Stimulated activated naive CD8-positive, alpha-beta T cell treated with anti-CD3 and anti-CD28 coated beads, Interleukin-15, amount 100 ng/mL, for 72 hours (primary cell): ENCODE results near the gene APBA2.

Experiments
- ATAC-seq: fragments of 150-1000 bp; cut with Tn5 transposase; 2 replicates; pipeline ENCODE4 v1.10.0; 2021; ENCODE audit warnings: mild to moderate bottlenecking, moderate library complexity
- DNase-seq, 2 donors: peaks; one replicate each; pipeline ENCODE4 v3.0.0; 2021 to 2022
- H3K27ac Mint-ChIP-seq, 2 donors: one replicate each; pipeline ENCODE4 v1.8.0; 2022; ENCODE audit warnings: mild to moderate bottlenecking in 2 of 2, mixed read lengths in 2 of 2, moderate library complexity in 2 of 2
- H3K27me3 Mint-ChIP-seq: one replicate; pipeline ENCODE4 v1.8.0; 2022; ENCODE audit warnings: mixed read lengths
- H3K4me1 Mint-ChIP-seq: one replicate; pipeline ENCODE4 v1.8.0; 2022; ENCODE audit warnings: mild to moderate bottlenecking, mixed read lengths
- H3K4me3 Mint-ChIP-seq, 2 donors: one replicate each; pipeline ENCODE4 v1.8.0; 2022; ENCODE audit warnings: mild to moderate bottlenecking in 2 of 2, mixed read lengths in 2 of 2, moderate library complexity in 1 of 2
- H3K9me3 Mint-ChIP-seq, 2 donors: one replicate each; pipeline ENCODE4 v1.8.0; 2022; ENCODE audit warnings: mixed read lengths in 2 of 2

The APBA2 gene

DNA sequence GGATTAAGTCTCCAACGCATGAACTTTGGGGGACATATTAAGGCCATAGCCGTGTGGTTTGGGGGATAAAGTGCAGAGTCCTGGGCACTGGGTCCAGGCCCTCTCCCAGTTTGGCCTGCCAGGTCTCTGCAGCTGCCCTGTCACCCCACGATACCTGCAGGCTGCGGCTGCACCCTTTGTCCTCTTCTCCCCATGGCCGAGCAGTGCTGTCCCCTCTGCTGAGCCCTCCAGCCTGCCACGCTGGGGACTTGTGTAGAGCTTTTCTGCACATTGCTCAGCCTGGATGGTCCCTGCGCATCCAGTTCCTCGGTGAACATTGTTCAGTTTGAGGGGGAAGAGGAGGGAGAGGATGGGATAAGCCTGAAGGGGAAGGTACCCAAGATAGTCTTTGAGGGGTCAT lies 167.2 kb downstream of the APBA2 start:
- H3K4me3 Mint-ChIP-seq, result no peak overlapping the region
- H3K27ac Mint-ChIP-seq, result no peak overlapping the region
- H3K27me3 Mint-ChIP-seq, result no peaks in the 10 kb centered on the region
- ATAC-seq (no peak), DNase-seq (no peak)
- peaks cover 83% of the 10 kb centered on the region for H3K4me1 Mint-ChIP-seq
- H3K9me3 Mint-ChIP-seq, result peaks cover 0 to 10% of the 10 kb centered on the region in 2 donors

DNA sequence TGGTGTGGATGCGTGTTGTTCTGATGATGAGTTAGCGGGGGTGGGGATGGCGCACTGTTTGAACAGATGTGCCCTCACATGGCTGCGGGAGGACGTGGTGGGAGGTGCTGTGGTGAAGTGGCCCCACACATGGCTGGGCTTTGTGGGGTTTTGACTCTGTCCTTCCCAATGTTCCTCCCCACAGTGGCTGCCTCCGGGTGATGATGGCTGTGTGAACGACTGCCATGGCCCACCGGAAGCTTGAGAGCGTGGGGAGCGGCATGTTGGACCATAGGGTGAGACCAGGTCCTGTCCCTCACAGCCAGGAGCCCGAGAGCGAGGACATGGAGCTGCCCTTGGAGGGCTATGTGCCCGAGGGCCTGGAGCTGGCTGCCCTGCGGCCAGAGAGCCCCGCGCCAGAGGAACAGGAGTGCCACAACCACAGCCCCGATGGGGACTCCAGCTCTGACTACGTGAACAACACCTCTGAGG lies 167.9 kb downstream of the APBA2 start:
- Mint-ChIP-seq H3K4me1 (peaks cover 83% of the 10 kb centered on the region), H3K9me3 (peaks cover 0 to 10% of the 10 kb centered on the region in 2 donors), H3K27ac (no peak overlapping the region), H3K4me3 (no peak overlapping the region), H3K27me3 (no peaks in the 10 kb centered on the region)
- ATAC-seq (no peak), DNase-seq (no peak)

DNA sequence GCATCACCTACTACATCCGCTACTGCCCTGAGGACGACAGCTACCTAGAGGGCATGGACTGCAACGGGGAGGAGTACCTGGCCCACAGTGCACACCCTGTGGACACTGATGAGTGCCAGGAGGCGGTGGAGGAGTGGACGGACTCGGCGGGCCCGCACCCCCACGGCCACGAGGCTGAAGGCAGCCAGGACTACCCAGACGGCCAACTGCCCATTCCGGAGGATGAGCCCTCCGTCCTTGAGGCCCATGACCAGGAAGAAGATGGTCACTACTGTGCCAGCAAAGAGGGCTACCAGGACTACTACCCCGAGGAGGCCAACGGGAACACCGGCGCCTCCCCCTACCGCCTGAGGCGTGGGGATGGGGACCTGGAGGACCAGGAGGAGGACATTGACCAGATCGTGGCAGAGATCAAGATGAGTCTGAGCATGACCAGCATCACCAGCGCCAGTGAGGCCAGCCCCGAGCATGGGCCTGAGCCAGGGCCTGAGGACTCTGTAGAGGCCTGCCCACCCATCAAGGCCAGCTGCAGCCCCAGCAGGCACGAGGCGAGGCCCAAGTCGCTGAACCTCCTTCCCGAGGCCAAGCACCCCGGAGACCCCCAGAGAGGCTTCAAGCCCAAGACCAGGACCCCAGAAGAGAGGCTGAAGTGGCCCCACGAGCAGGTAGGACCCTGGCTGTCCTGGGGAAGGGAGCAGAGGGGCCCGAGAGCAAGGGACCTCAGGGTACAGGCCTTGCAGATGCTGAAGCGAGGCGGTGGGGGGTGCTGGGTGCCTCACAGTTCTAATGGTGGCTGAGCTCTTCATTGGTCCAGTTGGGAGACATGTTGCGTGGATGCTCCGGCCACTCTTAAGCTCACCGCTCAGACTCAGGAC lies 168.6 kb downstream of the APBA2 start:
- DNase-seq, result no peak
- Mint-ChIP-seq H3K27ac (no peak overlapping the region), H3K4me1 (peaks cover 86% of the 10 kb centered on the region), H3K4me3 (no peak overlapping the region), H3K9me3 (peaks cover 0 to 16% of the 10 kb centered on the region in 2 donors), H3K27me3 (no peaks in the 10 kb centered on the region)
- peak; percentile 25 for ATAC-seq

DNA sequence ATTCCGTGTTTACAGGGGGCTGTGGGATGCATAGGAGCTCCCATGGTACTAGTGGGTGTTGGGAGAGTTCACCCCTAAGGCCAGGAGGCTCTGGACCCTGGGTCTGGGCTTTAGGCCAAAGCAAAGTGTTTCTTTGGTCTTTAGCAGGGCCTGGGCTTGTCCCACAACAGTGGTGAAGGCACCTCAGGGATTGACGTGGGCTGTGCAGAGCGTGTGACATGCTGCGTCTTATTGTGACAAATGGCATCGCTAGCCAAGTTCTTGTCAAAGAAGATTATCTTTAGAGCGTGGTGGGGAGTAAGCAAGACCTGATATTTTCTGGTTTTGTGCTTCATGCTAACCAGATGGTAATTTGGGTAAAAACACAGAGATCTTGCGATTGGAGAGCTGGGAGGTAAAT lies 170.1 kb downstream of the APBA2 start:
- DNase-seq (no peak), ATAC-seq (no peak)
- Mint-ChIP-seq H3K27ac (no peak overlapping the region), H3K9me3 (peaks cover 0 to 17% of the 10 kb centered on the region in 2 donors), H3K4me3 (no peak overlapping the region), H3K27me3 (no peaks in the 10 kb centered on the region), H3K4me1 (peaks cover 87% of the 10 kb centered on the region)

DNA sequence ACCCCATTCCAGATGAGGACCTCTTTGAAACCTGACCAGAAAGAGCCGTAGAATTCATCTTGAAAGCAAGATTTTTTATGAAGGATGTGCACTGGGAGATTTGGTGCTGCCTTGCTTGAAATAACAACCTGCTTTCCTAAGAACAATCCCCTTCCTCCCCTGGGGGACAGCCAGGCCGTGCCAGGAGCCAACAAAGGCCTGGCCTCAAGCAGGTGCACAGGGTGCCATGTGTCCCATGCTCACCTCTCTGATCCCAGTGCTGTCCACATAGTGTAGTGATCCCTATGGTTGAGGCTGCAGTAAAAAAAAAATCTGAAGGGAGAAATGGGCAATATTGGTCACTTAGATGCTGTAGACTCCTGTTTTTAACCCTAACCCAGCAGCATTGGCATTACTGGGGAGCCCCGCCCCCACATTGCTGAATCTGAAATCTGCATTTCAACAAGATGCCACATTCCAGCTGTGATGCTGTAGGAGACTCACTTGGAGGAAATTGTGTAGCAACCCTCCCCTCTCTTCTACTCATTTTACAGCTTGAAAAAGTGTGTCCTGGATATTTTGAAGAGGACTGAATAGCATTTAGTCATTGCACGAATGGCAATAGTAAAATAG lies 171.2 kb downstream of the APBA2 start:
- Mint-ChIP-seq H3K4me1 (peaks cover 85% of the 10 kb centered on the region), H3K9me3 (peaks cover 0 to 17% of the 10 kb centered on the region in 2 donors), H3K4me3 (no peak overlapping the region), H3K27ac (no peak overlapping the region), H3K27me3 (no peaks in the 10 kb centered on the region)
- DNase-seq, result no peak
- ATAC-seq, result no peak

DNA sequence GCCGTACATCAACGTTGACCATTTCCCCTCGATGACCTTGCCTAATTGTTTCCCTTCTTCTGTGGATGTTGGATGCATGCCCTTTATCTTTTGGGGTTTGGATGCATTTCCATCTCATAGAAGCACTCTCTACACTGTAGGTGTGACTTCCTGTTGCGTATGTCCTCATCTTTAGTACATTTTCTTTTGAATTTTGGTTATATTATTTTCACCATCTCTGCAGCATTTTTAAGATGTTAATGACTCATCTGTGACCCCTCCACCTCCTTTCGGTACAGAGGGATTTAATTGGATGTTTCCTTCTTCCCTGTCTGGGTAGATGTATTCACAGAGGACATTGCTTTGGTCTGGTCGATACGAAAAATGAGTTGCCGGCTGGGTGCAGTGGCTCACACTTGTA lies 172.1 kb downstream of the APBA2 start:
- ATAC-seq (no peak), DNase-seq (no peak)
- H3K4me1 Mint-ChIP-seq, result peaks cover 85% of the 10 kb centered on the region
- H3K9me3 Mint-ChIP-seq, result peaks cover 0 to 11% of the 10 kb centered on the region in 2 donors
- H3K4me3 Mint-ChIP-seq, result no peak overlapping the region
- no peak overlapping the region for H3K27ac Mint-ChIP-seq
- no peaks in the 10 kb centered on the region for H3K27me3 Mint-ChIP-seq

DNA sequence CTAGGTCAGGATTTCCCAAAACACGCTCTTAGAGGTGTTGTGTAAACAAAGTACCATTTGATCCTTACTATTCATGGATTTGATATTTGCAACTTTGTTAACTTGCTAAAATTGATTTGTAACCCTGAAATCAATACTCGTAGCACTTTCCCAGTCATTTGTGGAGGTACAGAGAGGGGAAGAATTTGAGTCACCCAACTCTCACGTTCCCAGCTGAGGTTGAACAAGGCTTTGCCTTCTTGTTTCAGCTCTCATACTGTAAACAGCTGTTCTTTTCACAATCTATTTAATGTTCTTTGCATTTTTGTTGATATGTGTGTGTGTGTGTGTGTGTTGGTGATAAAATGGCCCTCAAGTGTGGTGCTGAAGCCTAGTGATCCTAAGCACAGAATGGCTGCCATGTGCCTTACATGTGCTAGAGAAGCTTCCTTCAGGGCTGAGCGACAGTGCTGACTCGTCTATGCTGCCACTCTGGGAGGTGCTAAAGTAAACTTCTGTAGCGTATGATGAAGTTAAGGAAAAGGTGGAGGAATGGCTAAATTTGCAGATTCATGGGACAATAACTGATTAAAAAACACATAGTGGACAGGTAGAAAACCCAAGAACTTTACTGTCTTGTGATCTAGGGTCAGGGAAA lies 173.2 kb downstream of the APBA2 start:
- Mint-ChIP-seq H3K27ac (no peak overlapping the region), H3K4me3 (no peak overlapping the region), H3K4me1 (peaks cover 84% of the 10 kb centered on the region), H3K9me3 (peaks cover 0 to 6% of the 10 kb centered on the region in 2 donors), H3K27me3 (no peaks in the 10 kb centered on the region)
- ATAC-seq (peak; percentile 75), DNase-seq (no peak)

DNA sequence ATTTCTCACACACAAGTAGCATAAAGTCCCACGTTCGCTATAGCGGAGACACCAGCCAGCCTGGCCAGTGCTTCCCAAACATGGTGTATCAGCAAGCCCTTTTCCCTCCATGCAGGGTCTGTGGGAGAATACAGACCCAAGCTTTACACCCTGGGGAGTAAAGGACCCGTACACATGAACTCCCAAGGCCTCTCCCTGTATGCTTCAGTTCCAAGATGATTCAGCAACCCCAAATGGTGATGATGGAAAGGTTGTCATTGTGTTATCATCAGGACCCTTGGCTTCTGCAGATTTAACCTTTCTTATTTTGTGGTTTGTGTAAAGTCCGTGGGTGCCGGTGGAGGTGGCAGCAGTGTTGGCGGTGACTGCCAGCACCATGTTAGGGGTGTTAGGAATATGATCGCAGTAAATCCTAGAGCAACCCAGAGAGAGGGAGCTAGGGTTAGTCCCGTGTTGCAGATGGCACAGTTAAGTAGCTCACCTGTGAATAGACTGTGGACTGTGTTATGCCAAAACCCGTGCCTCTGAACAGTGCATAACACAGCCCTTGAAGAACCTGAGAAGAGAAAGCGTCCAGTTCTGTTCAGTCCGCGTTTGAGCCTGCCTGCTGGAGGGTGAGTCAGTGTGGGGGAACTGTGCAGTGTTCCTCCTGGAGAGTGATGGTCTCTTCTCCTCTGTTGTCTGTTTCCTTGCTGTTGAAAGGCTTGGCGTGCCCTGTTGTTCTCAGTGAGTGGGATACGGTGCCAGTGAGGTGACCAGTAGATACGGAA lies 174.3 kb downstream of the APBA2 start:
- ATAC-seq (no peak), DNase-seq (no peak)
- Mint-ChIP-seq H3K9me3 (peaks cover 0 to 6% of the 10 kb centered on the region in 2 donors), H3K4me1 (peaks cover 87% of the 10 kb centered on the region), H3K27ac (no peak overlapping the region), H3K27me3 (no peaks in the 10 kb centered on the region), H3K4me3 (no peak overlapping the region)

DNA sequence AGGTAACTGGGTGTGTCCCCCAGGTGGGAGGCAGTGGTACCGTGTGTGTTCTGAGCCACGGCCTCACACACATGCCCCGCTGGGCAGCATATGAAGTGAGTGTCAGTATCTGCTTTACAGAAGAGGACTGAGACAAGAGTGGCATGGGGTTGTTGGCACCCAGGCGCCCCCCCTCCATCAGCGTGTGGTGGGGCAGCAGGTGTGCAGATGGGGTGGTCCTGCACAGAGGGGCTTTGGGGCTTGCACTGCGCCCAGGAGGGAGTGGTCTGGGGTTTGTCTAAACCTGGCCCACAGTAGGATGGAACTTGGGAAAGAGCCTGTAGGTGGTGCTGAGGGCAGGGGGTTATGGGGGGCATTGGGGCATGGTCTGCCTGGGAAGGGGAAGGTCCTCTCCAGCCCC lies 176.0 kb downstream of the APBA2 start:
- Mint-ChIP-seq H3K27me3 (no peaks in the 10 kb centered on the region), H3K9me3 (peaks cover 0 to 6% of the 10 kb centered on the region in 2 donors), H3K4me1 (peaks cover 87% of the 10 kb centered on the region), H3K27ac (no peak overlapping the region), H3K4me3 (no peak overlapping the region)
- ATAC-seq (no peak), DNase-seq (no peak)

DNA sequence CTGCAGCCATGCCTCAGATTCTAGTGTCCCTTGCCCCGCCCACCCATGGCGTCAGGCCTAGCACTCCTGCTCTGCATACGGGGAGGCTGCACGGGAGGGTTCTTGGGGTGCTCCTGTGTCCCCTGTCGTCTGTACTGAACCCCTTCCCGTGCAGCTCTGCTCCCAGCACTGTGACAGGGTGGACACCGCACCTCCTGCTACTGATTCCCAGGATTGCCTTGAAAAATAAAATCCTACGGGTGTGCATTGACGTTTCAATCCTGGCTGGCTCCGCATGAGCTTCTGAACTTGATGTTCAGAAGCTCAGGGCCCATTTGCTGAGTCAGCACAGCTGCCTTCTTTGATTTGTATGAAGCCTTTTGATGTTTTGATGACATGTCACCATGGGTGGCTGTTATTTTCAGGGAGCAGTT lies 176.4 kb downstream of the APBA2 start:
- no peak overlapping the region for H3K27ac Mint-ChIP-seq
- no peak for ATAC-seq
- peaks cover 87% of the 10 kb centered on the region for H3K4me1 Mint-ChIP-seq
- peaks cover 0 to 6% of the 10 kb centered on the region in 2 donors for H3K9me3 Mint-ChIP-seq
- no peak overlapping the region for H3K4me3 Mint-ChIP-seq
- H3K27me3 Mint-ChIP-seq, result no peaks in the 10 kb centered on the region
- no peak for DNase-seq

DNA sequence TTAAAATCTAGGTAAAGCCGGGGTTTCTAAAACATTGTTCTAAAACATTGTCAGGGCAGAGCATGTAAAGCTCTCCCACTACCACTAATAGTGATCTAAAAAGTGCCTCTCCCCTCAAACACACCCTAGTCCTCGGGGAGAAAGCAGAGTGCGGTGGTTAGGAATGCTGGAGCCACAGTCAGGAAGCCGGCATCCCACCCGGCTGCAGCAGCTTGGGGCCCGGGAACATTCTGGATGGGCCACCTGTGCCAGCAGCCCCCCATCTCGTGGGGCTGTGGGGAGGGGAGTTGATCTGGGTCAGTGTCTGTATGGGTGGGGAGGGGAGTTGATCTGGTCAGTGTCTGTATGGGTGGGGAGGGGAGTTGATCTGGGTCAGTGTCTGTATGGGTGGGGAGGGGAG lies 176.9 kb downstream of the APBA2 start:
- peaks cover 0 to 6% of the 10 kb centered on the region in 2 donors for H3K9me3 Mint-ChIP-seq
- H3K4me1 Mint-ChIP-seq, result peaks cover 86% of the 10 kb centered on the region
- no peak for ATAC-seq
- H3K4me3 Mint-ChIP-seq, result no peak overlapping the region
- H3K27me3 Mint-ChIP-seq, result no peaks in the 10 kb centered on the region
- no peak overlapping the region for H3K27ac Mint-ChIP-seq
- DNase-seq, result no peak

DNA sequence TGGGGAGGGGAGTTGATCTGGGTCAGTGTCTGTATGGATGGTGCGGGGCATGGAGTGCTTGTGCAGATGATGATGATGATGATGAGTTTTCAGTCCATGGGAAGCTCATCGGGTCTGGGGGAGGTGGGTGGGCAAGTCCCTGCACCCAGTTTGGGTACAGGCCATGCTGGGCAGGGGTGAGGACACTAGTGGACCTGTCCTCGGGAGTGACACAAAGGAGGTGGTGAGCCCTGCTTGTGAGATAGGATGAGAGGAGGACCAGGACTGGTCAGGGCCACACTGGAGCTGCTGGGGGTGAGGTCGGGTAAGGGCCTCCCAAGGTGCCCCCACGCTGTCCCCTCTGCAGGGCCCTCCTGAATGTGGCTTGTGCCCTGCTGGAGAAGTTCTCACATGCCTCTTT lies 177.9 kb downstream of the APBA2 start:
- no peak for ATAC-seq
- Mint-ChIP-seq H3K4me1 (peaks cover 76% of the 10 kb centered on the region), H3K4me3 (no peak overlapping the region), H3K27me3 (no peaks in the 10 kb centered on the region), H3K9me3 (peaks cover 0 to 6% of the 10 kb centered on the region in 2 donors), H3K27ac (peak overlapping the region in 1 of 2 donors; percentile 43)
- no peak for DNase-seq

DNA sequence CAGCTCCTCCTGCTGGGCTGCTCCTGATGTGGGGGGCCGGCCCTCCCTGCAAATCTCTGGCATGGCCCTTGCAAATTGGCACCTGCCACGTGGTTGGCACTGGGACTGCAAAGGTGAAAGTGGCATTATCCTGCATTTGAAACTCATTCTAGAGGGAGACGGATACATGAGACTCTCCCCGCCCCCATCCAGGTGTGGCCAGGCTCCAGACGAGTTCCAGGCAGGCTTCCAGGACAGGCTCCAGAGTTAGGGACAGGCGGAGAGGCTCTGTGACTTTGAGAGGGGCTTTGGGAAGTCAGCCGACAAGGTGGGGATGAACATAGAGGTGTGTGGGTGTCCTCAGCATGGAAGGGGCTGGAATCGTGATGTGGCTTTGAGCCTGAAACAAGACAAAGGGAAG lies 178.5 kb downstream of the APBA2 start:
- no peak for ATAC-seq
- no peak overlapping the region for H3K4me3 Mint-ChIP-seq
- no peaks in the 10 kb centered on the region for H3K27me3 Mint-ChIP-seq
- peaks cover 70% of the 10 kb centered on the region for H3K4me1 Mint-ChIP-seq
- no peak overlapping the region for H3K27ac Mint-ChIP-seq
- no peak for DNase-seq
- H3K9me3 Mint-ChIP-seq, result peaks cover 0 to 1% of the 10 kb centered on the region in 2 donors

DNA sequence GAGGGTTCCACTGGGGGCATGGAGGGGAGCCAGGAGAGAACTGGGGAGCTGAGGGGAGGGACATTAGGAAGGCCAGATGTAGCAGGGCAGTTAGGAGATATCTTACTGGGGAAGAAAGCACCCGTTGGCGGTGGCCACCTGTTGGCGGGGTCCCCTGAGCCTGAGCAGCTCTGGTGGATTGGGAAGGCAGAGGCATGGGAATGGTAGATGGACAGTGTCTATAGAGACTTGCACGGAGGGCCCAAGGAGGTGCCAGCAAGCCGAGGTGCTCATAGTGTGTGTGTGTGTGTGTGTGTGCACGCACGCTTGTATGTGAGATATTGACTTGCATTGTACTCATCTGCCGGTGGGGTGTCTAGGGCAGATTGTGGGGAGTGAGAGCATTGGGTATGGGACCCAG lies 179.0 kb downstream of the APBA2 start:
- no peak overlapping the region for H3K4me3 Mint-ChIP-seq
- H3K27ac Mint-ChIP-seq, result no peak overlapping the region
- H3K9me3 Mint-ChIP-seq, result no peaks in the 10 kb centered on the region
- ATAC-seq, result no peak
- H3K27me3 Mint-ChIP-seq, result no peaks in the 10 kb centered on the region
- peaks cover 67% of the 10 kb centered on the region for H3K4me1 Mint-ChIP-seq
- no peak for DNase-seq

DNA sequence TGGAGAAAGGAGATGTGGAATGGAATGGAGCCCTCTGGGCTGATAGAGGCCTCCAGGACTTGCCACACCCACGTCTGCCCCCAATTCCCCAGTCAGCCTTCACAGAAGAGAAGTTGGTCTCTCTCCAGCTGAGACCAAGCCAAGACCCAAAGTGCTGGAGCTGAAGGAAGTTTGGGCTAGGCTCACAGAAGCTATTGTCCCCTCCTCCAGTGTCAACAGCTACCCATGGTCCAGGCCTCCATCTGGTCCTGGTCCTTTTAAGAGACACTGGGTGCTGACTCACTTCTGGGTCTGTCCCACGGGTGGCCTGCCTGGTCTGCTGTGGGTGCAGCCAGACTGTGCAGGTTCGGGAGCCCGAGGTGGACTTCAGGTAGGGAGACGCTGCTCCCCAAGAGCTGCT lies 179.8 kb downstream of the APBA2 start:
- H3K9me3 Mint-ChIP-seq, result no peaks in the 10 kb centered on the region
- H3K27ac Mint-ChIP-seq, result no peak overlapping the region
- H3K4me1 Mint-ChIP-seq, result peaks cover 61% of the 10 kb centered on the region
- DNase-seq (no peak), ATAC-seq (no peak)
- H3K27me3 Mint-ChIP-seq, result no peaks in the 10 kb centered on the region
- no peak overlapping the region for H3K4me3 Mint-ChIP-seq
